GM19023 (cell line): ENCODE results near the gene TIMM10B.
A peak's percentile ranks its signal among the peaks of the same experiment; 100 is the strongest.

Source experiments
- ATAC-seq: cut with Tn5 transposase; IDR thresholded peaks from one replicate; pipeline ENCODE4 v1.9.1; 2021; ENCODE audit warnings: mild to moderate bottlenecking, moderate library complexity; ENCODE audit not compliant: unreplicated experiment

The TIMM10B gene

GRCh38 chr11:6469599-6469998 lies 11.7 kb upstream of the TIMM10B start:
- ATAC-seq, result no peak

DNA sequence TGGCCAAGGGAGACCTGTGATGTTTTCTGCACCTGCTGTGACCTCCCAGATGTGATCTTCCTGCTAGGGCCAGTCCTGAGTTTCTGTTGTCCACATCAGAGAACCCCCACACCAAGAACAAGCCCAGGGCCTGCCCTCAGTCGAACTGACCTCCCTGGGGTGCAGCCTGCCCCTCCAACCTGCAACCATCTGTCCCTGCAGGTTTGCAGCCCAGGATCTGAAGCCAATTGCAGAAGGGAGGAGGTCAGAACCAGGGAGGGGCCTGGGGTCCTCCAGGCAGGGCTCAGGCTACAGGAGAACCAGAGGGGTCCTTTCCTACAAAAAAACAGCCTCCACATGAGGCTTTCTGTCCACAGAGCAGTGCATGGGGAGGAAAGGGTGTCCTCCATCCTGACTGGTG lies 8.4 kb upstream of the TIMM10B start:
- ATAC-seq, result no peak

DNA sequence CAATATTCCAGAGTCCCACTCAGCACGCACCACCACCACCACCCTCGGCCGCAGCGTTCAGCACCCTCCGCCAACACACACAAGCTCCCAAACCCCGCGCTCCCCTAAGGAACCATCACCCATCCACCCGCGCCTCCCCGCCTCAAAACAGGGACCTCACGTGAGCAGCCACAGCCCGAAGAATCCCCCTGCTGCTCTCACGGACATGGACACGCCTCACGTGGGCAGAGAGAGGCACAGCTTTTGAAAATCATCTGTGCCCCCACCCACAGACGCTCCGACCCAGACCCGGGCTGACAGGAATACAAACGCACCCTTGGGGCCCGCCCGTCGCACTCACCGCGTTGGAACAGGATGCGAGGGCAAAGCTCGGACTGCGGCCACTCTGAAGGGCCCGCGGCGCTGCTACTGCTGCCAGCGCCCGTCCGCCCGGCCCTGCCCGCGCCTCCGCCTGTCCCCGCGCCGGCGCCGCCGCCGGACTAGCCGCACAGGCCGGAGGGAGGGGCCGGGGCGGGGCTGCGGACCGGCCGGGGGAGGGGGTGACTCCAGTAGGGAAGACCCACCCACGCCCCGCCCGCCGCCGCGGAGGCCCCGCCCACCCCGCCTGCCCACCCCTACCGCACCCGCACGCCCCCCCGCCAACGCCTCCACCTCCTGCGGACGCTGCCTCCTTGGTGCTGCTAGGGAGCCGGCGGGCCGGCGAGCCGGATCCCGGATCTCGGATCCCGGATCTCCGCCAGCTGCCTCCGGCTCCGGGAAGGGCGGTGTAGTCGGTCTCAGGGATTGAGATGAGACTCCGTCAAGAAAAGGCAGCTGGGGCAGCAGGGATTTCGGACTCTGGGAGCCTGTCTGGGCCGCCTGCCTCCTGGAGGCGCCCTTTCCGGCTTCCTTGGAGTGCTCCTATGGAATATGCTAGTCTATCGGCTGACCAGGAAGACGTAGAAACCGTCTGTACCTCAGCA lies 7.6 kb upstream of the TIMM10B start, which contains the start of gene TRIM3:
Gene TRIM3 (minus strand): TSS at position 491 of the 962 bp plus-strand sequence. CDS start 8,246 bp downstream, outside the sequence.
- ATAC-seq, result peak; percentile 77

DNA sequence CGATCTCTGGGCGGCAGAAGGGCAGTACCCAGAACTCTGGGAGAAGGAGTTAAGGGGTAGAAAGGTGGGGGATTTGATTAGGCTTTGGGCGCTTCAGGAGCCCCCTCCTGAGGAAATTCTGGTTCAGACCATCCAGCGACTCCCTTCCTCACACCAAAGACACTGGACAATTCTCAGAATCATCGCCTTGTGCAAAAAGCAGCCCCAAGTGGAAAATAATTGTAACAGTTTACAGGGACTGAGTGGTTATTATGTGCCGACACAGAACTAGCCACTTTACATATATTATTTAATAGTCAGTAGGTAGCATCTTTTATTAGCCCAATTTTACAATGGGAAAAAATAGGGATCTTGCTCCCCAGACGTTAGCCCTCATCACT lies 6.9 kb upstream of the TIMM10B start:
- ATAC-seq, result no peak

- ATAC-seq, result no peak
These were observed 6.3 kb upstream of the TIMM10B start for GRCh38 chr11:6474806-6475500.

- ATAC-seq, result no peak
These were observed 5.4 kb upstream of the TIMM10B start for GRCh38 chr11:6475936-6476335.

GRCh38 chr11:6476571-6476970 lies 4.7 kb upstream of the TIMM10B start:
- no peak for ATAC-seq

DNA sequence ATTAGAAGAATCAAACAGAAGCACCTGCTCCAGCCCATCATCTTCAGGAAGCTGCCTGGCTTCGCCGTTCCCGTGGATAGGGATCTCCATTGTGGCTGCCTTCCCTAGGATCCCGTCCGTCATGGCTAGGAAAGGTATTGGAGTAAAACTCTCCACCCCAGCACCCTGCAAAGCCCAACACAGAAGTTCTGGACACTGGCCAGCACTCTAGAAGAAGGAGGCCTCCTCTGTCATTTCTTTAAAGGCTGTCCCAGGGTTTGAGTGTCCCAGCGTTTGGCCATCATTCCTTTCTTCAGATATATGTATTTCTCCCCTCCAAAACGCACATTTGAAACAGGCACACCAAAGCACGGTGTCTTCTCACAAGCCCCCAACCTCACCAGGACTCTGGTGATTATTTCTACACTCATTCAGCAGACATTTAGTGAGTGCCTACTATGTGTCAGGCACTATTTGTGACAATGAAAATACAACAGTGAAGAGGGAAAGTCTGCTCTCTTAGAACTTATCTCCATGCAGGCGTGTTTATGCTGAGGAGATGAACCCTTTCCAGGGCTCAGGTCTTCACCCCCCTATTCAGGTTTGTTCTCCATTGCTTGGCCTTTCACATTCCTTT lies 894 bp upstream of the TIMM10B start:
- no peak for ATAC-seq

DNA sequence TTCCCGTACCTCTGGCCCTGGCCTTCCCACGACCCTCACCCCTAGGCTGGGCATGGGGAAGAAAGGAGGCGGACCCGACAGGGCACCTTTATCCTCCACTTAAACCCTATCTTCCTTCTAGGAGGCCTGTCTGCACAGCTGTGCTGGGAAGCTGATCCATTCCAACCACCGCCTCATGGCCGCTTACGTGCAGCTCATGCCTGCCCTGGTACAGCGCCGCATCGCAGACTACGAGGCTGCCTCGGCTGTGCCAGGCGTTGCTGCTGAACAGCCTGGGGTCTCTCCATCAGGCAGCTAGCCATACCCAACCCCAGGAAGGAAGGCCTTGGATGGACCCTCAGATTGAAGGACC lies 599 bp downstream of the TIMM10B start:
- no peak for ATAC-seq

DNA sequence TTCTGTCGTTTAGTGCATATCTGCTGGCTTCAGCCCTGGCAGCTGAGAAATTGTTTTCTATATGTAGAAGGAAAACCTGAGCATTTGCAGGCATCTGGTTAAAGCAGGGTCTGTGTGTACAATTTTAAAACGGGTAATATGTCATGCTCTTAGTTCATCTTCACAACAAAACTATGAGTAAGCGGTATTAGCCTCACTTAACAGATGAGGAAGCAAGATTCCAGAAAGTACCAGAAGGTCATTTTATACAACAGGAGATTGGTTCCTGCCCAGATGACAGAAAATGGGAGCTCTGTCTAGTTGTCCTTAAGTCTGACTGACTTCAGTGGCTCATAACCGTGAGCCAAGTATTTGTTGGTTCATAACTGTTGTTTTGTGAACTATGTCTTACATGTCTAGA lies 1.1 kb downstream of the TIMM10B start:
- no peak for ATAC-seq

- ATAC-seq, result no peak
These were observed 1.7 kb downstream of the TIMM10B start for GRCh38 chr11:6483015-6483414.

DNA sequence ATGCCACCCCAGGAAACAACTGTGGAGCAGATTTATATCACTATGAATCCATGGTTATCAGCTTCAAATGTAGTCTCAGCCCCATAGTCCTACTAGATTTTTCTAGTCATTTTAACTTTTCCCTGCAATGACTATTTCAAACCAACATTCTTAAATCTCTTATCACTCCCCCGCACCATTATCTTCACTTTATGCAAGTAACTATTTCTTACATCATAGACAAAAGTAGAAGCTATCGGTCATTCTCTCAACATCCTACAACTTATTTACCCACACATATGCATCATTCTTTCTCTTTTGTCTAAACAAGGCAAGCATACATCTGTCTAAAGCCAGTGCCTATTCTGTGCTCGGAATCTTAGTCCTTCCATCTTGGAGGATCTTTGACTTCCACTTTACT lies 4.4 kb downstream of the TIMM10B start:
- ATAC-seq, result no peak

DNA sequence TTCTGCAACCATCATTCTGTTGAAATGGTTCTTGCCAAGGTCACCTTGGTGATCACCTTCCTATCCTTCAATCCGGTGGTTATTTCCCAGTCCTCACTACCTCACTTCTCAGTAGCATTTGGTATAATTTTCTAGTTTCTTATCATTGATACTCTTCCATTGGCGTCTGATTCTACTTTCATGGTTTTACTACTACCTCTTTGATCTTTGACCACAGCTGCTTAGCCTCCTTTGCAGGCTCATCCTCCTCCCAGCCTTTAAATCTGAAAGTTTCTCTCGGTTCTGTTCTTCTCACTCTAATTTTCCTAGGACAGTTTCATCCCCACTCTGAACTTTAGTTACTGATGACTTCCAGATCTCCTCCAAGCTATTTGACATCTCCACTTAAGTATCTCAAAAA lies 5.0 kb downstream of the TIMM10B start:
- no peak for ATAC-seq

DNA sequence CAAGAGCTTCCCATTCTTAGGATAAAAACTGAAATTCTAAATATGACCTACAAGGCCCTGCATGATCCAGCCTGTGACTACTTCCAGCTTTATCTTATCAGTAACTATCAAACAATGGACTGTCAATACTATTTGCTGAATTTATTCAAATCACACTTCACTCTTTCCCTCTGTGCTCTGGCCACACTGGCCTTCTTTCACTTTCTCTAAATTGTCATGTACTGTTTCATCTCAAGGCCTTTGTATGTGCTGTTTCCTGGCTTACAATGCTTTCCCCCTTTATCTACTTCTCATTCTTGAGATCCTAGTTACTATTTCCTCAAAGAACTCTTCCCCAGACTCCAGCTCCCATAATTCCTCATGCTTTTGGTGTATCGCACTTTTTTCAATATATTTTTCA lies 5.6 kb downstream of the TIMM10B start:
- ATAC-seq, result no peak

GRCh38 chr11:6488342-6488741 lies 7.0 kb downstream of the TIMM10B start:
- no peak for ATAC-seq

- ATAC-seq, result no peak
These were observed 7.5 kb downstream of the TIMM10B start for GRCh38 chr11:6488821-6489220.

DNA sequence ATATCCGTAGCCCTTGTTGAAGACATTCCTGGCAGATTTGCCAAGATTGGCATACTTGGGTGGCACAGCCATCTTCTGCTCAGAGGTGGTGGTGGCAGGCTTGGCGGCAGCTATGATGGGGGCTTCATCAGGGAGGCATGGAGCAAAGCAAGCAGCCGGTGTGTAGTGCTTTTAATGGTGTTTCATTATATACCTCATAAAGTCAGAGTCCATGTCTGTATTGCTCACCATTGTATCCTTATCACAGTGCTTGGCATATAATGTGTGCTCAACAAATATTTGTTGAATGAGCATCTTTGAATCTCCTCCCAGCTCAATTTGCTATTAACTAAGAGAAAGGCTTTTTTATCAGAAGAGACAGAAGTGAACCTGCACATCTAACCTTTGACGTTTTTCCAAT lies 8.0 kb downstream of the TIMM10B start:
- no peak for ATAC-seq

DNA sequence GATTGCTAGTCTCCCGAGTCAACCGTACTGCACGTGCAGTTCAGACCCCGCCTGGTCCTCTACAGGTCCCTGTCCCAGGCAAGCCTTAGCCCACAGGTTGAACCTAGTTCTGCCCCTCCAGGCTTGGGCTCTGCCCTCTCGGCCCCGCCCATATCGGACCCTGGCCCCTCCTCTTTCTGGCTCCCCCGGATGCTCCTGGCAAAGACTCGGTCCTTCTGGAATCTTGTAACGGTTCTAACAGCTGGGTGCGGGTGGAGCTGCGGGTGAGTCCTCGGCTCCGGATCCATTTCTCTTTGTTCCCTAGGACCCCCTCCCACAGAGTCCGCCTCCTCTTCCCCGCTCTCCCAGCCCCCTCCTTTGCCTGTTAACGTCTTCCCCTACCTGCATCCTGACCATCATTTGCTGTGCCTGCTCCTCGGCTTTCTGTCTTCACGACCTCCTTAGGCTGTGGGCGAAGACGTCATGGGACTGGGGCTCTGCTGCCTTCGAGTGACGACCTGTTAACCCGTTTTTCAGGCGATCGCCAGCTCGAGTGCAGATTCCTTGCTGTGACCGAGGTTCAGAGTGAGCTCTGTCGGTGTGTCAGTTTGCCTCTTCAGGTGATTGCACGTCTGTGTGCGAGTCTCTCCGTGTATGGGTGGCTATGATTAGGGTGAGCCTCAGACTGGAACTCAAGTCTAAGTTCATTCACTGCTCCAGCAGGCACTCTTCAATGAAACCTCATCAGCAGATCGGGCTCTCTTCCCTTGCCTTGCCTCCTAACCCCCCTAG lies 16.0 kb downstream of the TIMM10B start, which contains the start of gene DNHD1:
Gene DNHD1 (plus strand): TSS at position 212 of the 771 bp plus-strand sequence. CDS start 936 bp downstream, outside the sequence.
- no peak for ATAC-seq

GRCh38 chr11:6498121-6498520 lies 16.8 kb downstream of the TIMM10B start:
- ATAC-seq, result no peak

- no peak for ATAC-seq
These were observed 17.2 kb downstream of the TIMM10B start for GRCh38 chr11:6498544-6498943.

DNA sequence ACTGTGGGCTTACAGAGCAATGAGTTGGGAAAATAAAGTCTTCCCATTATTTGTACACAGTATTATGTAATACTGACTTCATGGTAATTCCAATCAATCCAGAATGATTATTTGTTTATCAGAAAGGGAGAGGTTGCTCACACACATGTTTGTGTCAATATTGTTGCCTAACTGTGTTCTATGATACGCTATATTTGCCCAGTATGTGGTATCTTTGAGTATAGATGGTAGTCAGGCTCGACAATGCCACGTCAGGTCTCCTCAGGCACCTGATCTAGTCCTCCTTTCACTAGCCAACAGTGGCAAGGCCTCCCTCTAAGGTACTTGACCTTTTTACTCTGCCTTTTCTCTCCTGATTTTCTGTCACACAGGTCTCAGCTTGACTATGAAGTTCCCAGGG lies 21.1 kb downstream of the TIMM10B start:
- ATAC-seq, result no peak
